OCI-LY7 (cell line): ENCODE results near the gene MMP21. TPM values are rescaled to one million over a fixed set of nuclear protein-coding genes. Genes with fewer than 3 reads are reported as not detected.

Experiments used
- BruUV-seq: library from RNA; stranded (reverse); fragments of 400-500 nt; replicated peaks from 2 replicates; lab custom pipeline; 2021; lab: Mats Ljungman, UMichigan
- CTCF ChIA-PET: fragments of 300-600 bp; sonication (Branson Sonifier 250); formaldehyde crosslinking; loops from one replicate; lab custom pipeline; 2022; ENCODE audit warnings: antibody characterized with exemption; ENCODE audit not compliant: unreplicated experiment; lab: Charles Lee
- POLR2A ChIA-PET: fragments of 300-600 bp; sonication (Branson Sonifier 250); formaldehyde crosslinking; loops from one replicate; lab custom pipeline; 2022; ENCODE audit warnings: antibody characterized with exemption; lab: Charles Lee
- DNase-seq: peaks from one replicate; pipeline ENCODE4 v3.0.0-alpha.2; 2015; ENCODE audit warnings: low spot score
- H2AFZ ChIP-seq: fragments of 200-600 bp; sonication (generic), shearing (Covaris generic); 2 replicates; pipeline ENCODE4 v1.6.1; 2014; ENCODE audit warnings: mild to moderate bottlenecking, antibody characterized with exemption, low read length, moderate library complexity
- H3K27ac ChIP-seq: fragments of 200-600 bp; sonication (generic); 2 replicates; pipeline ENCODE4 v1.5.1; 2014; ENCODE audit warnings: mixed run types, low read depth, mild to moderate bottlenecking, moderate library complexity, low read length, inconsistent platforms; ENCODE audit not compliant: poor library complexity, severe bottlenecking
- H3K36me3 ChIP-seq: fragments of 200-600 bp; sonication (generic); 2 replicates; pipeline ENCODE4 v1.6.1; 2014; ENCODE audit warnings: mild to moderate bottlenecking, antibody characterized with exemption, low read length, moderate library complexity, mixed read lengths; ENCODE audit not compliant: insufficient read depth
- H3K4me1 ChIP-seq: fragments of 200-600 bp; sonication (generic); 2 replicates; pipeline ENCODE4 v1.5.1; 2014; ENCODE audit warnings: mild to moderate bottlenecking, low read length; ENCODE audit not compliant: insufficient read depth, poor library complexity, severe bottlenecking
- H3K4me2 ChIP-seq: fragments of 200-600 bp; sonication (generic); 2 replicates; pipeline ENCODE4 v1.6.1; 2014; ENCODE audit warnings: mild to moderate bottlenecking, low read length
- H3K4me3 ChIP-seq: fragments of 200-600 bp; sonication (generic); 2 replicates; pipeline ENCODE4 v1.5.1; 2014; ENCODE audit warnings: mild to moderate bottlenecking, low read depth, low read length; ENCODE audit not compliant: poor library complexity, severe bottlenecking
- H3K79me2 ChIP-seq: fragments of 200-600 bp; sonication (generic); 2 replicates; pipeline ENCODE4 v1.6.1; 2016; ENCODE audit warnings: low read depth, mild to moderate bottlenecking, low read length, moderate library complexity, mixed read lengths; ENCODE audit not compliant: insufficient read depth
- H3K9me2 ChIP-seq: fragments of 200-600 bp; sonication (generic); 2 replicates; pipeline ENCODE4 v1.6.1; 2016; ENCODE audit warnings: mild to moderate bottlenecking, low read length, mixed read lengths; ENCODE audit not compliant: insufficient read depth
- H3K9me3 ChIP-seq: fragments of 200-600 bp; sonication (generic); 2 replicates; pipeline ENCODE4 v1.6.1; 2014; ENCODE audit warnings: mild to moderate bottlenecking, mixed run types, low read length, mixed read lengths
- H4K20me1 ChIP-seq: fragments of 200-600 bp; sonication (generic); 2 replicates; pipeline ENCODE4 v1.6.1; 2014; ENCODE audit warnings: mild to moderate bottlenecking, antibody characterized with exemption, low read length, moderate library complexity, mixed read lengths; ENCODE audit not compliant: insufficient read depth
- CTCF ChIP-seq: fragments of 200-600 bp; sonication (generic); conservative IDR thresholded peaks from 2 replicates; pipeline ENCODE4 v1.5.1; 2014; ENCODE audit warnings: mild to moderate bottlenecking, antibody characterized with exemption, low read length, moderate library complexity, mixed read lengths
- EZH2phosphoT487 ChIP-seq: fragments of 200-600 bp; sonication (generic); IDR thresholded peaks from 2 replicates; pipeline ENCODE4 v1.6.1; 2018; ENCODE audit warnings: low read depth, borderline replicate concordance, mild to moderate bottlenecking, mixed run types, antibody characterized with exemption, low read length, moderate library complexity, mixed read lengths
- intact Hi-C: fragments of 100-400 bp; cut with micrococcal nuclease; formaldehyde crosslinking; loops from one replicate; pipeline ENCODE4 v1.10.0; 2022; ENCODE audit not compliant: unreplicated experiment
- total RNA-seq, 2 experiments: library from RNA; depleted of rRNA in 1 of 2; stranded (reverse); fragments of >200 nt in 1 of 2; shearing (Covaris generic) in 1 of 2; gene quantifications; 2 replicates each; pipeline ENCODE4 v1.2.3, GENCODE V29; 2014 to 2022

The MMP21 gene
- total RNA-seq, 2 experiments from 2014 or later = not detected

DNA sequence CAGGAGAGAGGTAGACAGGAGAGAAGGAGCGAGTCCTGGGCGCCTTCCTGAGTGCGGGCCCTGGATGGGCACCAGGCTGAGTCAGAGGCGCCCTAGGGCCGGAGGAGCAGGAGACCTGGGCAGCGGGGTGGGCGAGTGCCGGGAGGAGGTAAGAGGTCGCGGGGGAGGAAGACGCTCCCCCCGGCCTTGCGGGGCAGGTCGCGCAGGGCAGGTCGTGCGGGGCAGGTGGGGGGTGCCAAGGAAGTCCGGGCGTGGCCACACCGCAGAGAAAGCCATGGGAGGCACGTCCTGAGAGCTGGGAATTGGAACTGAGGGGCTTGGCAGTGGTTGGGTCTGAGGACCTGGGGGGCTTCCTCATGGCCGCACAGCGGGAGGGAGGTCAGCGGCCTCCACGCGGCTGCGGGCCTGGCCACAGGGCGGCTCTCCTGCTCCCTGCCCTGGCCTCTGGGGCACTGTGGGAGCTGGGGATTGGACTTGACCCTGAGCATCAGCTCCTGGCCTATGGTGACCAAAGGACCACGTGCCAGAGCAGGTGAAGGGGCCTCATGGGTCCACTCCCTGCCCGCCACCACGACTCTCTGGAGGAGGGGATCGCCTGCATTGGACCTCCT, 935 bp downstream of the MMP21 start:
- no peaks in the 10 kb centered on the region for H3K79me2 ChIP-seq
- intact Hi-C loops = no loop called here
- H3K9me3 ChIP-seq = no peaks in the 10 kb centered on the region
- CTCF ChIA-PET = no interaction called here
- BruUV-seq = no TSS peak
- H3K27ac ChIP-seq = no peak overlapping the region
- no peaks in the 10 kb centered on the region for H4K20me1 ChIP-seq
- POLR2A ChIA-PET = no interaction called here
- no peak for TF ChIP-seq EZH2phosphoT487
- no peak for TF ChIP-seq CTCF
- H2AFZ ChIP-seq = no peak overlapping the region
- DNase-seq = no peak
- no peaks in the 10 kb centered on the region for H3K36me3 ChIP-seq
- H3K4me3 ChIP-seq = no peak overlapping the region
- H3K4me2 ChIP-seq = no peak overlapping the region
- no peaks in the 10 kb centered on the region for H3K4me1 ChIP-seq
- no peaks in the 10 kb centered on the region for H3K9me2 ChIP-seq

DNA sequence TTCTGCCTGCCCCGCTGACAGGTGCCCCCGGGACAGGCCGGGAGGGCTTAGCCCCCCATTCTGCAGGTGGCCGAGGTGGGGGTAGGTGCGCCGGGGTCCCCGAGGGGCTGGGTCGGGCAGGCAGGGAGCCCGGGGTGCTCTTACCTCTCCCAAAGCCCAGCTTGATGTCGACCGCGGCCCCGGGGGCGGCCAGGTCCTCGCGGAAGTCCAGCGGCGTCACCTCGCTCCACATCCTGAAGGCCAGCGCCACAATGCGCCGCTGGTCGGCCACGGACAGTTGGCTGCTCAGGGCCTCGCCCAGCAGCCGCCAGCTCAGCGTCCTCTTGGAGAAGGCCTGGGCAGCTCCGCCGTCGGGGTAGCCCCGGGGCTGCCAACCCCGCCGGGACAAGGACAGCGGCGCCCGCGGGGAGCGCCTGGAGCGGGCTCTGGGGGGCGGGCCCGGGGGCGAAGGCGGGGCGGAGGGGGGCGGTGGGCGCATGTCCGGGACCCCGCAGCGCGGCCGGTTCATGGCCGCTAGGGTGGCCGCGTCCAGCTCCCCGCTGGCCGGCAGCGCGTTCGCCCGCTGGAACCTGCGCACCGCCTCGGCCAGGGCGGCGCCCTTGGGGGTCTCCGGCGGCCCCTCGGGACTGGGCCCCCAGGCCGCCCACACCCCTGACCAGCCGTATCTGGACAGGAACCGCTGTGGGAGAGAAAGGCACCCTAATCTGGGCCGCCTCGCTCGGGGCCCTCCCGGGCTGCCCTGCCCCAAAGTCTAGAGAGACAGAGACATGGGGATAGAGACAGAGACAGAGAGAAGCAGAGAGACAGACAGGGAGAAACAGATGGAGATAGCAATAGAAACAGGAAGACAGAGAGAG, 1.7 kb downstream of the MMP21 start:
- TF ChIP-seq EZH2phosphoT487 = no peak
- no peak for TF ChIP-seq CTCF
- Histone ChIP-seq H2AFZ (no peak overlapping the region), H4K20me1 (no peaks in the 10 kb centered on the region), H3K4me3 (no peak overlapping the region), H3K36me3 (peaks cover 7% of the 10 kb centered on the region; the same call in 1 of the 2 replicates), H3K9me3 (no peaks in the 10 kb centered on the region), H3K27ac (no peak overlapping the region), H3K4me2 (no peak overlapping the region), H3K4me1 (no peaks in the 10 kb centered on the region), H3K9me2 (no peaks in the 10 kb centered on the region), H3K79me2 (no peaks in the 10 kb centered on the region)
- intact Hi-C loops = no loop called here
- ChIA-PET CTCF (no interaction called here), POLR2A (no interaction called here)
- no TSS peak for BruUV-seq
- no peak for DNase-seq

DNA sequence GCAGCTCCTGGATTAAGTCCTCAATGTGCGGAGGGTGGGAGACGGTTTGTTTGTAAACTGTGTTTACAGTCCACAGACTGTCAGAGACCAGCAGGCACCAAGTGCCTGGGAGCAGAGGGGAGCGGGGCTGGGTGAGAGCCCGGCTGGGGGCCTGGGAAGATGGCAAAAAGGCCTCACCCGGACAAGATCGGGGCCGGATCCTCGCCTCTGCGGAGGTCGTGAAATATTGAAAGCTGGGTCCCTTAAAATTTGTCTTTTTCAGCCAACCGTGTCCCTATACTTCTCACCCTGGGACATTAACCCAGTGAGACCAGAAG, 2.8 kb downstream of the MMP21 start:
- Histone ChIP-seq H3K4me3 (no peak overlapping the region), H2AFZ (no peak overlapping the region), H3K9me2 (no peaks in the 10 kb centered on the region), H3K36me3 (peaks cover 18% of the 10 kb centered on the region; the same call in 1 of the 2 replicates), H3K79me2 (no peaks in the 10 kb centered on the region), H3K4me2 (no peak overlapping the region), H4K20me1 (no peaks in the 10 kb centered on the region), H3K27ac (no peak overlapping the region), H3K9me3 (no peaks in the 10 kb centered on the region), H3K4me1 (no peaks in the 10 kb centered on the region)
- intact Hi-C loops = no loop called here
- no peak for TF ChIP-seq EZH2phosphoT487
- TF ChIP-seq CTCF = no peak
- BruUV-seq = no TSS peak
- ChIA-PET CTCF (no interaction called here), POLR2A (no interaction called here)
- DNase-seq = no peak
